Colonic mucosa (tissue), 4 donors: ENCODE measurements around the gene GNG2. TPM values are rescaled to one million over a fixed set of nuclear protein-coding genes. Genes with fewer than 3 reads are reported as not detected.

ENCODE experiments used
- DNase-seq: peaks from one replicate; pipeline ENCODE4 v3.0.0-alpha.2; 2020
- H3K27ac ChIP-seq: fragments of 200-600 bp; one replicate; pipeline ENCODE4 v1.8.0; 2021
- H3K27me3 ChIP-seq: fragments of 200-600 bp; one replicate; pipeline ENCODE4 v1.8.0; 2021
- H3K36me3 ChIP-seq: fragments of 200-600 bp; one replicate; pipeline ENCODE4 v1.8.0; 2021
- H3K4me1 ChIP-seq: fragments of 200-600 bp; one replicate; pipeline ENCODE4 v1.8.0; 2021; ENCODE audit warnings: mild to moderate bottlenecking
- H3K4me3 ChIP-seq: fragments of 200-600 bp; one replicate; pipeline ENCODE4 v1.8.0; 2021
- H3K9ac ChIP-seq, 2 donors: one replicate each; pipeline ENCODE4 v1.7.0; 2013; ENCODE audit warnings: control low read depth in 2 of 2, low read depth in 2 of 2, low read length in 2 of 2
- H3K9me3 ChIP-seq: fragments of 200-600 bp; one replicate; pipeline ENCODE4 v1.8.0; 2021
- CTCF ChIP-seq: fragments of 200-600 bp; IDR thresholded peaks from one replicate; pipeline ENCODE4 v1.8.0; 2022; ENCODE audit warnings: antibody characterized with exemption, mild to moderate bottlenecking
- intact Hi-C: fragments of 100-400 bp; cut with DNase I; formaldehyde crosslinking; loops from one replicate; pipeline ENCODE4 v1.14.1; 2022
- total RNA-seq, 2 donors: library from RNA; stranded (reverse); fragmentation: NEBNext Ultra II Directional in 1 of 2; extraction: Animal tissue kit (Norgen Biotek cat#: 25700) in 1 of 2; gene quantifications; one replicate each; pipeline ENCODE4 v1.2.1, GENCODE V29; 2021
- donor health status: healthy.
- donor health status: DM: no; HTN: no; CAD: no.
- donor health status: DM: no; HTN: no; CAD: no.

Gene GNG2
- 10 to 100 TPM in 1 of 2 donors, 1 to 10 TPM in 1; 4.9 to 18.2 TPM for total RNA-seq

- Histone ChIP-seq H3K9ac (peak within 1 kb of the TSS; percentile 66), H3K36me3 (no peaks in the 10 kb centered on the region), H3K9me3 (no peaks in the 10 kb centered on the region), H3K4me3 (peak within 1 kb of the TSS; percentile 38), H3K4me1 (peaks cover 5% of the 10 kb centered on the region), H3K27ac (peak within 1 kb of the TSS; percentile 58), H3K27me3 (no peaks in the 10 kb centered on the region)
- intact Hi-C loops, result no loop called here
- peak; percentile 88 for DNase-seq
- TF ChIP-seq CTCF, result no peak
Observed at GRCh38 chr14:51860164-51860824, at the start of gene GNG2. GNG2 (plus strand) TSS chr14:51860612; CDS start chr14:51950679, 90,067 bp downstream.

DNA sequence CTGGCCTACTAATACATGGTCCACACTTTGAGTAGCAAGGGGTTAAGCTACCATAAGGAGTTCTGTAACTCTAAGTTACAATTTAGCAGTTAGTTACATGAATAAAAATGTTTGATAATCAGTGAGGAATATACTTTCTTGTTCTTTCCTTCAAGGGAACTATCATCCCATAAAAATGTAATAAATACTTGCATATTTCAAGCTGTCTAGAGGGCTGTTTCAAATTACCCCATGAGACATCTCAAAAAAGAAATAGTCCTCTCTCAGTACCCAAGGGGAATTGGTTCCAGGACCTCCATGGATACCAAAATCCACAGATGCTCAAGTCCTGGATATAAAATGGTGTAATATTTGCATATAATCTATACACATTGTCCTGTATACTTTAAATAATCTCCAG lies 48.7 kb upstream of the GNG2 start:
- no peaks in the 10 kb centered on the region for H3K4me1 ChIP-seq
- no peak for DNase-seq
- no peak overlapping the region for H3K27ac ChIP-seq
- no peaks in the 10 kb centered on the region for H3K36me3 ChIP-seq
- no peaks in the 10 kb centered on the region for H3K27me3 ChIP-seq
- intact Hi-C loops, result no loop called here
- no peak overlapping the region for H3K9ac ChIP-seq
- no peak overlapping the region for H3K4me3 ChIP-seq
- no peak for TF ChIP-seq CTCF
- H3K9me3 ChIP-seq, result no peaks in the 10 kb centered on the region

GRCh38 chr14:51816031-51816430 lies 44.4 kb upstream of the GNG2 start:
- Histone ChIP-seq H3K27ac (no peak overlapping the region), H3K9me3 (no peaks in the 10 kb centered on the region), H3K4me1 (no peaks in the 10 kb centered on the region), H3K27me3 (no peaks in the 10 kb centered on the region), H3K9ac (no peak overlapping the region), H3K4me3 (no peak overlapping the region), H3K36me3 (no peaks in the 10 kb centered on the region)
- no peak for DNase-seq
- intact Hi-C loops, result no loop called here
- TF ChIP-seq CTCF, result no peak

DNA sequence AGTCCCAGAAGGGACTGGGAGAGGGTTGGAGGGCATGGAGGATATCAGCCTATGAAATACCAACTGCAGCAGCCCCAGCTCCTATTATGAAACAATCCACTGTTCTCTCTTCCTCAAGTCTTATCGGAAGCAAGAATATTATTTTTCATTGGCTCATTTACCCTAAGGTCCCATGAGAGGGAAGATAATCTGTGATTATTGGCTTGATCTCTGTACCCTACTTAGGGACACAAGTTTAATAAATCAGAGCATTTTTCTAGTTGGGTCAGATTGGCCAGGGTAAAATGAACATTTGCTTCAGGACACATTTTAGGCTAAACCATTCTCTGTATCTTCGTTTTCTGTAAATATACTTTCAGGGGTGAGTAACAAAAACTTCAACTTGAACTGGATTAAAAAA lies 43.1 kb upstream of the GNG2 start:
- no peak for DNase-seq
- Histone ChIP-seq H3K27me3 (no peaks in the 10 kb centered on the region), H3K4me1 (no peaks in the 10 kb centered on the region), H3K36me3 (no peaks in the 10 kb centered on the region), H3K9me3 (no peaks in the 10 kb centered on the region), H3K9ac (no peak overlapping the region), H3K4me3 (no peak overlapping the region), H3K27ac (no peak overlapping the region)
- TF ChIP-seq CTCF, result no peak
- intact Hi-C loops, result no loop called here

GRCh38 chr14:51818748-51819380 lies 41.5 kb upstream of the GNG2 start:
- H3K4me3 ChIP-seq, result no peak overlapping the region
- H3K9ac ChIP-seq, result no peak overlapping the region
- H3K27ac ChIP-seq, result no peak overlapping the region
- no peaks in the 10 kb centered on the region for H3K4me1 ChIP-seq
- H3K27me3 ChIP-seq, result no peaks in the 10 kb centered on the region
- no peaks in the 10 kb centered on the region for H3K9me3 ChIP-seq
- intact Hi-C loops, result no loop called here
- no peak for DNase-seq
- H3K36me3 ChIP-seq, result no peaks in the 10 kb centered on the region
- TF ChIP-seq CTCF, result no peak
